ENCODE measurements around the gene INSIG1. TPM values are rescaled to one million over a fixed set of nuclear protein-coding genes. Genes with fewer than 3 reads are reported as not detected.

The INSIG1 gene
- total RNA-seq, 2 donors from 2014 or later, result 73.3 to 148 TPM

DNA sequence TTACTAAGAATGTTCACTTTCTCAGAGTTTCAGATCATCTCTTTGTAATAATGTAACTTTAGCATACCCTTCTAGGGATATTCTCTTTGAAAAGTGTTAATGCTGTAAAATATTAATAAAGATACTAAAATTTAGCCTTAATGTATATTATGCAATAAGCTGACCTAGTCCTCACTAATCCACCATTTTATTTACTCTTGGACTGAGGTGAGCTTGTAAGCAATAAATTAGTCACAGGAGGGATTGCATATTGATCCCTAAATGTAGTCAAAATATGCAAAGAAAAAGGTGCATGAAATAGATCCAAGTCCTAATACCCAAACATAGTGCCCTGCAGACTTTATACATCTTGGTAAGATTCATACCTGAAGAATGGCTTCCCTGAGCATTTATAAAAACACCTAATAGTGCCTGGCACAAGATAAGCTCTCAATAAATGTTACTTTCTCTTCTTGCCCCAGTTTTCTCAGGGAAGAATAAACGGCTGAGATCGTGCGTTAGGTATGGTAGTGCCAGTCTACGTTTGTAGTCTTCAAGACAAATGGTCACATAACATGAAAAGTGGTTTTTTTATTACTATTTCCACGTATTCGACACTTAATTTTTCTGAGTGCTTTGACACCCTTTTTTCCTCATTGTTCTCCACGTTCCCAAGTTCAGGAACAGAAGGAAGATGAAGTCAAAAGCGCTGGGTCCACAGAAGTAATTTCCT lies 14.3 kb downstream of the INSIG1 start:
- ATAC-seq (no peak), DNase-seq (no peak)
- intact Hi-C loops (cut with DNase I, micrococcal nuclease), result no loop called here

DNA sequence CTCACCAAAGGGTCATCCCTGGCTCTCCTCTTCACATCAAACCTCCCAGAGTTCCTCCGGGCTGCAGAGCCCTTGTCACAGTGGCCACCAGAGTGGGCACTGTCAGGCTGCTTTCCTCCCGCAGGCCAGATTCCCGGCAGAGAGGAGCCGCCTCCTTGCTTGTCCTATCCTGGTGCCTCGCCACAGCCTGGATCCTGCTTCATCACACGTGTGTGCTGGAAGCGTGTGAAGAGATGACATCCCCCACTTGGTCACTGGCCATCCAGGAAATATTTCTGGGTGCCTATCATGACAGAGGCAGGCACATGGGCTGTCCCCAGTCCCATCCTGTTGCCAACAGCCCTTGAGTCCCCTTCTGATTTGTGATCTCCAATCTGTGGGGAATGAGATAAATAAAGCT lies 15.0 kb downstream of the INSIG1 start:
- DNase-seq (no peak), ATAC-seq (peak; percentile 25)
- intact Hi-C loops (cut with DNase I, micrococcal nuclease), result no loop called here

DNA sequence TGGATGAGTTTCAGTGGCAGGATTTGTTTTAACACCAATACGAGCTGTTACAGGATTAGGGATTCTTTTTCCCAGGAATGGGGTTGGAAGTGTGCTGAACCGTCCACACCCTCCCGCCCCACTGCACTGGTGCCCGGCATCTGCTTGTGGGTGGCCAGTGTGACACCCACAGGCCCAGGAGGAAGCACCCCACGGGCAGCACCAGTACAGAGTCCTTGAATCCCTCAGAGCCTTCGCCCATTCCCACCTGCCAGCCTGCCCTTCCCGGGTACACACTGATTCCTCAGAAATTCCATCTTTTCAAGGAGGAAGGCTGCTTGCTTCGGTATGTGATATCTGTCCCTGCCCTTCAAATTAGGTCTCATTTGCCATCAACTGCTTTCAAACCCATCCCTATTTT lies 15.4 kb downstream of the INSIG1 start:
- DNase-seq (no peak), ATAC-seq (peak; percentile 31)
- intact Hi-C loops (cut with DNase I, micrococcal nuclease), result no loop called here

DNA sequence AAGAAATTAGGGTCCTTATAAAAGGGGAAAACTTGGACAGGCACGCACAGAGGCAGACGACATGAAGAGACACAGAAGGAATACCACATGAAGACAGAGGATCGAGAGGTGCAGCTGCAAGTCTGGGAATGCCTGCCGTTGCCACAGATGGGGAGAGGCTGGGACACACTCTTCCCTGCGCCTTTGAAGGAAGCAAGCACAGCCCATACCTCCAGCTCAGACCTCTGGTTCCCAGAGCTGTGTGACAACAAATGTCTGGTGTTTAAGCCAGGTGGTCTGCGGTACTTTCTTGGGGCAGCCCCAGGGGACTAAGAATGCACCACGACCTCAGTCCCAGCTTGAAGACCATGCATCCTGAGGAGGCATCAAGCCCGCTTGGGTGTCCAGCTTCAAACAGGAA lies 18.3 kb downstream of the INSIG1 start:
- intact Hi-C loops (cut with DNase I, micrococcal nuclease), result no loop called here
- ATAC-seq (no peak), DNase-seq (no peak)

DNA sequence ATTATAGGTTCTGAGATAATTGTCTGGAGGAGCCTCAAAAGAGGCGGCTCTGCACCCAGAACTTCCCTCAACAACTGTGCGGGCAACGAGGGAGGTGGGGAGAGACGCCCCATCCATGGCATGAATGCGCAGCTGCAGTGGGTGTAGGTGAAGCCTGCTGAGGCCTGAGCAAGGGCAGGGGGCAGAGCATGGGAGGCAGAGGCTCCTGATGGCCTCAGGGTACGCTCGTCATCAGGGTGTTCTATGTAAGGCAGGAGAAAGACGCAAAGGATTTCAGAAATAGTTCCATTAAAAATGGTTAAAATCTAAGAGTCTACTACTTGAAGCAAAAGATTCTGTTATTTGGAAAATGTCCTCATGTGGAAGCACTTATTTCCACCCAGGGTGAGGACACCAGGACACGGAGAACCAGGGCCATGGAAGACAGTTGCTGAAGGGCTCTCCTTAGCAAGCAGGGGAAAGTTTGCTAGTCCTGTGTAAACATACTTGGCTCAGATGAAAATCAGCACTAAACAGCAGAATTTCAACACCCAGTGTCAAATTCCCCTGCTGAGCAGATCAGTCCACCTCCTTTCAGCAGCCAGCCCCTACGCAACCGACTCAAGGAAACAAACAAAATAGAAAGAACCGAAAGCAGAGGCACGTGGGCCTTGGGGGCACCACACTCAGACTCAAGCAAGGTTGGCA lies 18.9 kb downstream of the INSIG1 start:
- DNase-seq (no peak), ATAC-seq (no peak)
- intact Hi-C loops (cut with DNase I, micrococcal nuclease), result no loop called here

DNA sequence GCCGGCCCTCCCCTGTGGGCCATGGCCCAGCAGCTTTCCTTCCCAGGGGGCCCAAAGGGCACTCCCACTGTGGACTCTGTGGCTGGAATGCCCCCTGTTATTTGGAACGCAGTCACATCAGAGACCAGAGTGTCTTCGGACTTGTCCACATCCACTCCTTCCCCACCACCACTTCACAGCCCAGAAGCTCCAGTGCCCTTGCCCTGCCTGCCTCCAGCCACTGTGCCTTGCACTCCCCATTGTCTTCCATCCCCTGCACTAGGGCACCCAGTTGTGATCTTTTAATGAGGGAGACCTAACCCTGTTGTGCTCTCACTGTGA lies 19.4 kb downstream of the INSIG1 start:
- intact Hi-C loops (cut with DNase I, micrococcal nuclease), result no loop called here
- no peak for ATAC-seq
- DNase-seq, result no peak

DNA sequence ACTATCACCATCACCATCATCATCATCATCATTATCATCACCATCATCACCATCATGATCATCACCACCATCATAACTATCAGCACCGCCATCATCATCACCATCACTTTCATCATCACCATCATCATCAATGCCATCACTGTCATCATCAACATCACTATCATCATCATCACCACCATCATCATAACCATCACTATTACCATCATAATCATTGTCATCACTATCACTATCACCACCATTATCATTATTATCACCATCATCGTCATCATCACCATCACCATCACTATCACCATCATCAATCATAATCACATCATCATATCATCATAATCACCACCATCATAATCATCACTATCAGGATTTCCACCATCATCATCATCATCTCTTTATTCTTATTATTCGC lies 20.6 kb downstream of the INSIG1 start:
- no peak for DNase-seq
- no peak for ATAC-seq
- intact Hi-C loops (cut with DNase I, micrococcal nuclease), result no loop called here

DNA sequence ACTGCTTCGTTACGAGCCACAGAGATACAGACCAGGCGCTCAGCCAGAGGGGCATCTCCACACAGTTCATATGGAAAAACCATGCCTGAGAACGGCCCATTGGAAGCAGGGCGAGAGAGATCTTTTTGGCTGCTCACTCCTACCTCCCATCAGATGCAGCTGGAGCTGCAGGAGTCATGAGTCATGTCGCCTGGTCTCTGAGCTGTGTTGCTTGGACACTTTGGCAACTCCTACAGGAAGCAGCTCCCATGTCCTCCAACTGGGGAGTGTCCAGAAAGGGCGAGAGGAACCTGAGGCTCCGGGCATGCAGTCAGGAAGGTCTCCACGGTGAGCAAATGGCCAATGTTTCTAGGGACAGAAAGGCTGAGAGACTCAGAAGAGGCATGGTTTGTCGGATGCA lies 24.9 kb downstream of the INSIG1 start:
- DNase-seq (no peak), ATAC-seq (no peak)
- intact Hi-C loops (cut with DNase I, micrococcal nuclease), result no loop called here

DNA sequence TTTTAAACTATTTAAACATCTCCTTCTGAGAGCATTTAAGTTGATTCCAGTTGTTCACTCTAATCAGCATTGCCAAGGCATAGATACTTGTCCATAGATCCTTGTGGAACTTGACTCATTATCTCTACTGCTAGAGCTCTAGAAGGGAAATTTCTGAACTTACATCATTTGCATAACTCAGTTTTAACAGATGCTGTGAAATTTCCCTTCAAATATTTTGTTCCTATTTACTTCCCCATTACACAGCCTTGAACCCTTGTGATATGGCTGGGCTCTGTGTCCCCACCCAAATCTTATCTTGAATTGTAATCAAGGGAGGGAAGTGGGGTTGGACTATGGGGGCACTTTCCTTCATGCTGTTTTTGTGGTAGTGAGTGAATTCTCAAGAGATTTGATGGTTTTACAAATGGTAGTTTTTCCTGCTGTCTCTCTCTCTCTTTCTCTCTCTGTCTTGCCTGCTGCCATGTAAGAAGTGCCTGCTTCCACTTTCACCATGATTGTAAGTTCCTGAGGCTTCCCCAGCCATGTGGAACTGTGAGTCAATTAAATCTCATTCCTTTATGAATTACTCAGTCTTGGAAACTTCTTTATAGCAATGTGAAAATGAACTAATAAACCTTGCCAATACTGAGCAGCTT lies 25.4 kb downstream of the INSIG1 start:
- ATAC-seq (no peak), DNase-seq (no peak)
- intact Hi-C loops (cut with DNase I, micrococcal nuclease), result no loop called here

DNA sequence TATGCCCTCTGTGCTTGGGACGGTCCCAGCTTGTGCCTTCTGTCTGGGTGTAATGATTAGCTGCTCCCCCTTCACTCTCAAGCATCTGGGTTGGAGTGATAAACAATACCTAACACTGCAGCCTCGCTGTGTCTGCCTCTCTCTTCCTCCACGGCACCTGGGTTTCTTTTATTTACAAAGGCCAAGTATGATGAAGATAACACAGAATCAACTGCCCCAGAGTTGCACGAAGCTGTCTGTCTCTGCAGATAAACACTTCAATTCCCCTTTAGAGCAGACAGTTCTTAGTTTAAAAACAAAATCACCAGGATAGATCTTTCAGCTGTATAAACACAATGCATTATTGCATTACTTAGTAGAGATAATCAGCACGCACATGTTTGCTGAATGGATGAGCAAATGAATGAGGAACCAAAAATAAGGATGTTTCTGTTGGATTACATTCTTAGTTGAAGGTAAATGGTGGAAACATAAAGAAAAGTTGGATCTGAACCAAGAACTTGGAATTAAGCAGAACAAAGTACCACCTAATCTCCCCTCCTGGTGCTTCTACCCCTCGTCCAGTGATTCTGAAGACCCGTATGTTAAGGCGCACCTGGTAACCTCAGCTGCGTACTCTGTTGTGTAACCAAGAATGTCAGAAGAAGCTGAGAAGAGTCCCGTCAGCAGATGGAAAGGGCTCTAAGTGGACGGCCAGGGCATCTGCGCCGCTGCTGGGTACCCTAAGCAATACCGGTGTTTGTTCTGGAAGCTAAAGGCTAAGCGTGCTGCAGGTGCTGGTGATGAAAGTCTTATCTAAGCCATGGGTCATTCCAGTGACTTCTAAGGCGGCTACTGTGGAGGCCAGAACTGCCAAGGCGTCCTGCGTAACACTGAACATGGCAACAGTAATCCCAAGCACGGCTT lies 26.6 kb downstream of the INSIG1 start:
- no peak for ATAC-seq
- intact Hi-C loops (cut with DNase I, micrococcal nuclease), result no loop called here

DNA sequence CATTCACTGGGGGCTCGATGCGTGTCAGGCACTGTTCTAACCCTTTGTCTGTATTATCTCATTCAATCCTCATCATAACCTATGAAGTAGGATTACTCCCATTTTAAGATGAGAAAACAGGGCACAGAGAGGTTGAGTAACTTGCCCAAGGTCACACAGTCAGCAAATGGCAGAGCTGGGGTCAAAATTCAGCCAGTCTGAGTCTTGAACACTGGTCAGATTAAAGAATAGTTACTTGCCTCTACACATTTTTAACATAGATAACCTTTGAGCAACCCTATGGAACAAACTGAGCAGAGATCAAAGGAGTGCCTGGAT lies 27.2 kb downstream of the INSIG1 start:
- ATAC-seq (no peak), DNase-seq (no peak)
- intact Hi-C loops (cut with DNase I, micrococcal nuclease), result no loop called here

More for the DNA sequence above, 26.6 kb downstream of the INSIG1 start:
- DNase-seq, result no peak

DNA sequence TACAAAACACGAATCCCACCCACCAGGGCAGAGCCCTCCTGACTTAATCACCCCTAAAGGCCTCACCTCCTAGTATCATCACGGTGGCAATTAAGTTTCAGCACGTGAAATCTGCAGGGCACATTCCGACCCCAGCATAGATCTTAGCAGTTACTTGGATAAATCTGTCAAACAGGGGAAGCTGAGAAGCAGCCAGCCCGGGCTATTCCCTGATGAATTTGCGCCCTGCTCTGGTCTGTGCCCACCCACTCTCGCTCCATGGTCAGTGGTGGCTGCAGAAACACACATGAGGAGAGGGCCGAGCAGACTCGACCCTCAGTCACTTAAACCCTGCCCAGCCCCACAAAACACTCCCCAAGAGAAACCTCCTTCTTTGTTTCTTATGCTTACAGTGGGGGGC lies 28.7 kb downstream of the INSIG1 start:
- no peak for DNase-seq
- no peak for ATAC-seq
- intact Hi-C loops (cut with DNase I, micrococcal nuclease), result no loop called here

DNA sequence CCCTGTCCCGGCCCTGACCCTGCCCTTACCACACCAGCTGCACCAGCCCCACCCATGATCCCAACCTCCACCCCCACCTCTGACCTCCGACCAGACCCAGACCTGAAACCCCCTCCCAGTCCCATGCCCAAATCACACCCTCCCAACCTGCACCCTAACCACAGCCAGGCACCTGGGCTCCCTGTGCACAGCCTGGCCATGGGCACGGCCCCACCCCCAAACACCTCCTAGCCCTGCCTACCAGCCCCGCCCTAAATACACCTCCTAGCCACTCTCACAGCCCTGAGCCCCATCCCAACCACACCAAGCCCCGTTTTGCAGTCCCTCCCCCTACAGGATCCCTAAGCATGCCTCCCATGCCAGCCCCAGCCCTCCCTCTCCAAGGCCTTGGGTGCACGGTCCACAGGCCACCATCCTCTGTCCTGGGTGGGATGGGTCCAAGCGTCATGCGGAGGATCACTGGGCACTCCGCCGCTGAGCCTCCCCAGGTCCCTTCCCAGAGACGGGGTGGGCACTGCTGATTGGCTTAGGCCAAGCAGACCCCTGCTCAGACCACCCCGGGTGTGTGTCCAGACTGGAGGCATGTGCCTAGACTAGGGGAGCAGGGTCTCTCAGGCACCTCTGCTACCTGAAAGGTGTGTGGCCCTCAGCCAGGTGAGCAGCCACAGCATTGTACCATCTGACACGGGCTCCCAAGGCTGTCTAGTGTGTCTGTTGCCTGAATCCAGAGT lies 30.1 kb downstream of the INSIG1 start:
- DNase-seq (no peak), ATAC-seq (no peak)

DNA sequence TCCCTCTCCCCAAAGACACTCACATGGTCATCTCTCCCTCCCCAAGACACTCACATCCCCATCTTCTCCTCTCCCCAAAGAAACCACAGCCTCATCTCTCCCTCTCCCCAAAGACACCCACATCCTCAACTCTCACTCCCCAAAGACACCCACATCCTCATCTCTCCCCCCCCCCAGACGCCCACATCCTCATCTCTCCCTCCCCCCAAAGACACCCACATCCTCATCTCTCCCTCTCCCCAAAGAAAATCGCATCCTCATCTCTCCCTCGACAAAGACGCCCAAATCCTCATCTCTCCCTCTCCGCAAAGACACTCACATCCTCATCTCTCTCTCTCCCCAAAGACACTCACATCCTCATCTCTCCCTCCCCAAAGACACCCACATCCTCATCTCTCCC lies 31.5 kb downstream of the INSIG1 start:
- no peak for ATAC-seq
- no peak for DNase-seq
- intact Hi-C loops (cut with DNase I, micrococcal nuclease), result no loop called here

More for the DNA sequence above, 30.1 kb downstream of the INSIG1 start:
- intact Hi-C loops (cut with DNase I, micrococcal nuclease), result no loop called here

DNA sequence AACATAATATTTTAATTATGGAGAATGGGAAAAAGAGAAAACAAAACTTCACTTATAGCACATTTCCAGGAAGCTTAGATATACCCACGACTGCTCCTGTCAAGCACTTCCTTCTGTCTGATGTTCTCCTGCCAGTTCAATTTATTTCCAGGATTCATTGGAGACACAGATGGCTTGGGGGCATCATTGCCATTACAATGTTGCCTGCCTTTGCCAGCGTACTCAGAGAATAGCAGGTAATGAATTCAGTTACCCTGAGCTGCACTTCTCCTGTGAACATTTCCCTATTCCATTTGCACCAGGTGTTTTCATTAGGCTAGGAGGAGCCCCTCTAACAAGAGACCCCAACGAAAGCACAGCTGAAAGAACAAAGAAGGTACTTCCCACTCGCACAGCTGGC lies 33.7 kb downstream of the INSIG1 start:
- intact Hi-C loops (cut with DNase I, micrococcal nuclease), result no loop called here
- DNase-seq, result no peak
- ATAC-seq, result no peak

DNA sequence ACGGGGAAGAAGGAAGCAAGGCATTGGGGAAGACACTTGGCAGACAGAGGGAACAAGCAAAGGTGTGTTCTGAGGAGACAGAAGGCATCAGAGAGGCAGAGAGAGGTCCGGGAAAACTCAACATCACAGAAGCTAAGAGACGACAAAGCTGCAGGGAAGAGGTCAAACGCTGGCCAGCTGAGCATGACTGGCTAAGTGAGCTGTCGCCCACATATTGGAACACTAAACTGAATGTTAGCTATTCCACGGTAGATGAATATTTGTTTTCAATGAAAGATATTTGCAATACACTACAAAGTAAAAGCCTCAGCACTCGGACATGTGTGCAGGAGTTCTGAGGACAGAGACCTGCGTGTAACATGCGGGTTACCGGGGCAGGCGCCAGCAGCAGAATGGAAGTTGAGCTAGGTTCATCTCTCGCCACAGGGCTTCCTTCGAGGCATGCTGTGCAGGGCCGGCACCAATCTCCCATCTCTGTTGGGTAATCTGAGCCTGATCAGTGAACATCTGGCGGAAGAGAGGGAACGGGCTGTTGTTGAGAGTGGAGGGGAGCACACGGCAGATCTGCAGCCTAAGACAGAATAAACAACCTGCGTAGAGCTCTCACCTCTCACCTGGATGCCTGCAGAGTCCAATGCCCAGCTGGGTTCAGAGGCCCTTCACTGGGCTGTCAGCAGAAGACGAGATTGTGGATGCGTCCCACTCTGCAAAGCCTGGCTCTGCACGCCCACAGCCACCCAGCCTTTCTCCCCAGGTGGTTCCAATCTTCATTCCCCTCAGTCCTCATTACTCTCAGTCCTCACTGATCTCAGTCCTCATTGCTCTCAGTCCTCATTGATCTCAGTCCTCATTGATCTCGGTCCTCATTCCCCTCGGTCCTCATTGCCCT lies 35.9 kb downstream of the INSIG1 start:
- DNase-seq (no peak), ATAC-seq (no peak)
- intact Hi-C loops (cut with DNase I, micrococcal nuclease), result no loop called here

DNA sequence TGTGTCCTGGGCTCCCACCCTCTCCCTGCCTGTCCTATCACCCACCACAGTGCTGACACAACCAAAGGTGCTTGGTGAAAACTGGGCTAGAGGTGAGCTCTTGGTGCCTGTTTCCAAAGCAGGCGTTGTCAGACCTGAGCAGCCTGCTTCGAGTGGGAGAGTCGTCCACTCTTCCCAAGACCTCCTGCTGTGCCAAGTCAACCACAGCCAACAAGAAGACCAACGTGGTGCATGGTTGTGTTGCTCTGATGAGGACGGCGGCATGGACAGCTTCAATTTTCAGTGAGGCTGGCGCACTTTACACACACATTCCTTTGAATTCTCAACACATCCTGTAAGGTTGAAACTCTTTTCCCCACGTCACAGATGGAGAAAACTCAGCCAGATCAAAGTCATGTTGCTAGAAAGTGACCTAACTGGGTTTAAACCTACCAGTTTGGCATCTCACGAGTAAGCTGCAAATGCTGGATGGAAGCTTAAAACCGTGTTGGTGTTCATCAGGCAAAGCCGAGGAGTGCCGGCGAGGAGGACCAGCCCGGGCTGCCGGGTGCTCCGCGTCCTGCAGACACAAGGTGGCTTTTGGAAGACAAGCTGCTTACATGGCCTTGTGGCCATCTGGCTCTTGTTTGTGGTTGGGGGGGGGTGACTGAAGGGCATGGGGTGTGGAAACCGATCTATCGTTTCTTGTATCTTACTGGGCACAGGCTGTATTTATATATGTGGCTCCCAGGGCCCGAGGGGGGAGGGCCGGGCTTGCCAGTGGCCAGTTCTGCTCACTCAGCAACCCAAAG lies 39.3 kb downstream of the INSIG1 start:
- intact Hi-C loops (cut with DNase I, micrococcal nuclease), result no loop called here
- DNase-seq, result no peak
- ATAC-seq, result no peak

Data from left colon (tissue), 2 donors.